ENCODE measurements around the gene UGT1A8.

DNA sequence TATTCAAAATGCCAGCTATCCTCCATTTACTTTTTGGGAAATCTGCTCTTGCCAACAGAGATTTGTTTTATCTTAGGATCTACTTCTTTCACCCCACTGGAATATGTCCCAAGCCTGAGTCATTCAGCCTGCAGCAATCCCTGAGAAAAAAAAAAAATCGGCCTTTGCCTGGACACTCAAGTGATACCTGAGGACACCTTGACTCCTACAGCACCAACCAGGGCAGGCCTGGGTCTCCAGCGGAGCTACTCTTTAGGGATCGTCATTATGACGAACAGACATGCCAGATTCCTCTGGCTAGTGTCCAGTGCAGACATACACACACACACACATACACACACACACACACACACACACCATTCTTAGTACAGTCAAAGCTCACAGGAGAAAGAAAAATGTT, 73.0 kb downstream of the UGT1A8 start:
- TF ChIP-seq EZH2 (IDR thresholded peaks at IDR 0.05; ENCODE audit: low read depth) = no peak
- TF ChIP-seq, protein P1, sequence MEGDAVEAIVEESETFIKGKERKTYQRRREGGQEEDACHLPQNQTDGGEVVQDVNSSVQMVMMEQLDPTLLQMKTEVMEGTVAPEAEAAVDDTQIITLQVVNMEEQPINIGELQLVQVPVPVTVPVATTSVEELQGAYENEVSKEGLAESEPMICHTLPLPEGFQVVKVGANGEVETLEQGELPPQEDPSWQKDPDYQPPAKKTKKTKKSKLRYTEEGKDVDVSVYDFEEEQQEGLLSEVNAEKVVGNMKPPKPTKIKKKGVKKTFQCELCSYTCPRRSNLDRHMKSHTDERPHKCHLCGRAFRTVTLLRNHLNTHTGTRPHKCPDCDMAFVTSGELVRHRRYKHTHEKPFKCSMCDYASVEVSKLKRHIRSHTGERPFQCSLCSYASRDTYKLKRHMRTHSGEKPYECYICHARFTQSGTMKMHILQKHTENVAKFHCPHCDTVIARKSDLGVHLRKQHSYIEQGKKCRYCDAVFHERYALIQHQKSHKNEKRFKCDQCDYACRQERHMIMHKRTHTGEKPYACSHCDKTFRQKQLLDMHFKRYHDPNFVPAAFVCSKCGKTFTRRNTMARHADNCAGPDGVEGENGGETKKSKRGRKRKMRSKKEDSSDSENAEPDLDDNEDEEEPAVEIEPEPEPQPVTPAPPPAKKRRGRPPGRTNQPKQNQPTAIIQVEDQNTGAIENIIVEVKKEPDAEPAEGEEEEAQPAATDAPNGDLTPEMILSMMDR (conservative IDR thresholded peaks at IDR 0.05) = no peak
